ENCODE measurements around the gene SLC26A3. TPM values are rescaled to one million over a fixed set of nuclear protein-coding genes. Genes with fewer than 3 reads are reported as not detected.
A peak's percentile ranks its signal among the peaks of the same experiment; 100 is the strongest.

Gene SLC26A3
- total RNA-seq, 2 experiments from 2014 or later = not detected

DNA sequence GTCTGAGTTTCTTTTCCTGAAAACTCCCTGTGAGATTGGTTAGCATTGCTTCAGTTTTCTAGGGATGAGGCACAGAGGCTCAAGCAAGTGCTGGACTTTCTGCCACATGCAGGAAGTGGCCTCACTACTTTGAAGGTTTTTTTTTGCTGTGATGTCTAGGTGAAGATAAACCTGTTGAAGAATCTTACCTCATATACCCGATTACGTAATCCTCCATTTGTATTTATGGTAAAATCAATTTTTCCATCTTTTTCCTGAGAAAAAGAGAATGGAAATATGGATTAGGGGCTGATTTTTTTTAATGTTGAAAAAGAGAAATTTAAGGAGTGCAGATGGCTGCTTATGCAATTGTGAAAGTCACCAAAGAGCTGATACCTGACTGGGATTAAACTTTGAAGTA lies 35.6 kb downstream of the SLC26A3 start:
- TF ChIP-seq, protein P1, sequence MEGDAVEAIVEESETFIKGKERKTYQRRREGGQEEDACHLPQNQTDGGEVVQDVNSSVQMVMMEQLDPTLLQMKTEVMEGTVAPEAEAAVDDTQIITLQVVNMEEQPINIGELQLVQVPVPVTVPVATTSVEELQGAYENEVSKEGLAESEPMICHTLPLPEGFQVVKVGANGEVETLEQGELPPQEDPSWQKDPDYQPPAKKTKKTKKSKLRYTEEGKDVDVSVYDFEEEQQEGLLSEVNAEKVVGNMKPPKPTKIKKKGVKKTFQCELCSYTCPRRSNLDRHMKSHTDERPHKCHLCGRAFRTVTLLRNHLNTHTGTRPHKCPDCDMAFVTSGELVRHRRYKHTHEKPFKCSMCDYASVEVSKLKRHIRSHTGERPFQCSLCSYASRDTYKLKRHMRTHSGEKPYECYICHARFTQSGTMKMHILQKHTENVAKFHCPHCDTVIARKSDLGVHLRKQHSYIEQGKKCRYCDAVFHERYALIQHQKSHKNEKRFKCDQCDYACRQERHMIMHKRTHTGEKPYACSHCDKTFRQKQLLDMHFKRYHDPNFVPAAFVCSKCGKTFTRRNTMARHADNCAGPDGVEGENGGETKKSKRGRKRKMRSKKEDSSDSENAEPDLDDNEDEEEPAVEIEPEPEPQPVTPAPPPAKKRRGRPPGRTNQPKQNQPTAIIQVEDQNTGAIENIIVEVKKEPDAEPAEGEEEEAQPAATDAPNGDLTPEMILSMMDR (IDR thresholded peaks at IDR 0.05) = no peak
- intact Hi-C loops (cut with micrococcal nuclease) = no loop called here
- Mint-ChIP-seq H3K27me3 (no peaks in the 10 kb centered on the region), H3K9me3 (no peaks in the 10 kb centered on the region), H3K36me3 (ENCODE audit: low read depth) (no peaks in the 10 kb centered on the region), H3K4me1 (ENCODE audit: low read depth) (peaks cover 18% of the 10 kb centered on the region), H3K4me3 (no peak overlapping the region), H3K27ac (no peak overlapping the region)
- ChIA-PET CTCF (interaction anchor here (0.8 kb wide), 1 partner anchor 107 kb away, joined by 4 read pairs; no protein-coding TSS in a partner anchor), POLR2A (no interaction called here)
- ATAC-seq (no peak), DNase-seq (no peak)

- DNase-seq (peak; percentile 3), ATAC-seq (peak; percentile 34)
- no peaks in the 10 kb centered on the region for H3K9me3 Mint-ChIP-seq
- H3K4me1 Mint-ChIP-seq (ENCODE audit: low read depth) = peaks cover 3% of the 10 kb centered on the region
- ChIA-PET CTCF (interaction anchor here (0.9 kb wide), 1 partner anchor 116 kb away, joined by 4 read pairs; no protein-coding TSS in a partner anchor), POLR2A (no interaction called here)
- H3K27me3 Mint-ChIP-seq = no peaks in the 10 kb centered on the region
- no peak overlapping the region for H3K4me3 Mint-ChIP-seq
- no peak overlapping the region for H3K27ac Mint-ChIP-seq
- H3K36me3 Mint-ChIP-seq (ENCODE audit: low read depth) = peaks cover 30% of the 10 kb centered on the region
- intact Hi-C loops (cut with micrococcal nuclease) = loop anchor here (5.0 kb wide), 1 partner anchor 59 kb away; no protein-coding TSS in a partner anchor
- TF ChIP-seq, protein P1 (IDR thresholded peaks at IDR 0.05) = no peak
Observed at GRCh38 chr7:107758667-107759066, 44.4 kb downstream of the SLC26A3 start.

DNA sequence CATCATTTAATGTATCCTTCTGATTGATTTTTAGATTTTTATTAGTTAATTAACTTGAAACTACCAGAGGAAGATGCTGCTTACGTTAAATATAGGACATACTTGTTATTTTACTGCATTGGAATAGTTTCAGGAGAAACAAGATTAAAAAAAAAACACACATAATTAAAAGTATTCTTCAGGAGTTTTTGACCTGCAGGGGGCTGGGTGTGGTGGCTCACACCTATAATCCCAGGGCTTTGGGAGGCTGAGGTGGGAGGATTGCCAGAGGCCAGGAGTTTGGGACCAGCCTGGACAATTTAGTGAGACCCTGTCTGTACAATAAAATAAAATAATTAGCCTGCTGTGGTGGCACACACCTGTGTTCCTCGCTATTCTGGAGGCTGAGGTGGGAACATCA lies 48.4 kb downstream of the SLC26A3 start:
- CTCF ChIA-PET = interaction anchor here (1.6 kb wide), 1 partner anchor 18 kb away, joined by 4 read pairs; no protein-coding TSS in a partner anchor
- H3K36me3 Mint-ChIP-seq (ENCODE audit: low read depth) = peaks cover 46% of the 10 kb centered on the region
- intact Hi-C loops (cut with micrococcal nuclease) = loop anchor here (5.0 kb wide), 1 partner anchor 63 kb away; no protein-coding TSS in a partner anchor
- H3K27ac Mint-ChIP-seq = peak overlapping the region; percentile 20
- TF ChIP-seq, protein P1 (IDR thresholded peaks at IDR 0.05) = no peak
- no peaks in the 10 kb centered on the region for H3K9me3 Mint-ChIP-seq
- H3K4me1 Mint-ChIP-seq (ENCODE audit: low read depth) = peaks cover 10% of the 10 kb centered on the region
- DNase-seq (no peak), ATAC-seq (no peak)
- H3K4me3 Mint-ChIP-seq = no peak overlapping the region
- POLR2A ChIA-PET = no interaction called here
- H3K27me3 Mint-ChIP-seq = no peaks in the 10 kb centered on the region

DNA sequence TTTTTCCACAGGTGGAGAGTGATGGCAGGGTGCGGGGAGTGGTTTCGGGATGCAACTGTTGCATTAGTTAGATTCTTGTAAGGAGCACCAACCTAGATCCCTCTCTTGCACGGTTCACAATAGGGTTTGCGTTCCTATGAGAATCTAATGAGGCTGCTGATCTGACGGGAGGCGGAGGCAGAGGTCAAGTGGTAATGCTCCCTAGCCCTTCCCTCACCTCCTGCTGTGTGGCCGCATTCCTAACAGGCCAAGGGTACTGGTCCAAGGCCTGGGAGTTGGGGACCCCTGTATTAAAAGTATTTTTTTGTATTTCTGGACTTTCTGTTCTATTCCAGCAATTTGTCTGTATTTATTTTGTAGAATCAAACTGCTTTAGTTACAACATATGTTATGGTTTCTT lies 51.9 kb downstream of the SLC26A3 start:
- H3K27ac Mint-ChIP-seq = no peak overlapping the region
- no peak for ATAC-seq
- TF ChIP-seq, protein P1 (IDR thresholded peaks at IDR 0.05) = no peak
- CTCF ChIA-PET = no interaction called here
- H3K4me1 Mint-ChIP-seq (ENCODE audit: low read depth) = peaks cover 28% of the 10 kb centered on the region
- peaks cover 30% of the 10 kb centered on the region for H3K36me3 Mint-ChIP-seq (ENCODE audit: low read depth)
- no peaks in the 10 kb centered on the region for H3K9me3 Mint-ChIP-seq
- intact Hi-C loops (cut with micrococcal nuclease) = no loop called here
- no peak for DNase-seq
- POLR2A ChIA-PET = no interaction called here
- no peaks in the 10 kb centered on the region for H3K27me3 Mint-ChIP-seq
- no peak overlapping the region for H3K4me3 Mint-ChIP-seq

DNA sequence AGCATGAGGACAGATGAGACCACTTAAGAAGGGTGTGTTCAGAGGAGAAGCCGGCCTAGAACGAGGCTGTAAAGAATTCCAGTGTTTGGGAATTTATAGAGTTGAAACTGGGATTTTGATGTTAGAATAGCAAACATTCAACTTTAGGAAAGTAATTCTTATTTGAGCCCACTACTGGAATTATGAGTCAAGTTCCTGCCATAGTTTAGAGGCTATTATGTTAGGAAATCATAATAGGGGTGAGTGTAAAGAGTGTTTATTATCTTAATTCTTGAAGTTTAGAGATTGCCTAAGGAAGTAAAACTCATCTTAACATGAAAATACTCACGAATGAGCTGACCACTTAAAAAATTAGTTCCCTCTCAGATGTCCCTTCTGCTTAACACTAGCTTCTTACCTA lies 57.0 kb downstream of the SLC26A3 start:
- Mint-ChIP-seq H3K4me3 (peak overlapping the region; percentile 87), H3K36me3 (ENCODE audit: low read depth) (peaks cover 20% of the 10 kb centered on the region), H3K4me1 (ENCODE audit: low read depth) (peaks cover 46% of the 10 kb centered on the region), H3K9me3 (no peaks in the 10 kb centered on the region), H3K27me3 (no peaks in the 10 kb centered on the region), H3K27ac (peak overlapping the region; percentile 71)
- TF ChIP-seq, protein P1 (IDR thresholded peaks at IDR 0.05) = no peak
- POLR2A ChIA-PET = interaction anchor here (0.6 to 1.1 kb wide), 2 partner anchors 10 to 98 kb away, joined by 3 read pairs; no protein-coding TSS in a partner anchor
- intact Hi-C loops (cut with micrococcal nuclease) = no loop called here
- CTCF ChIA-PET = interaction anchor here (1.1 to 8.6 kb wide), 5 partner anchors 10 to 282 kb away, joined by 3 to 117 read pairs (median 4); no protein-coding TSS in a partner anchor
- DNase-seq (no peak), ATAC-seq (no peak)
